SK-N-SH (cell line): ENCODE results near the gene TTC32. TPM values are rescaled to one million over a fixed set of nuclear protein-coding genes. Genes with fewer than 3 reads are reported as not detected.

Experiments
- CTCF ChIA-PET: fragments of 300-600, 350-600 bp; formaldehyde crosslinking; extraction: SDS; loops from one replicate; lab custom pipeline; 2021; lab: Yijun Ruan, JAX
- POLR2A ChIA-PET: fragments of 350-600 bp; sonication (Branson Sonifier 250); formaldehyde crosslinking; extraction: SDS; loops from one replicate; lab custom pipeline; 2020; ENCODE audit warnings: antibody characterized with exemption, inconsistent platforms; lab: Yijun Ruan, JAX
- DNase-seq: peaks from one replicate; pipeline ENCODE4 v3.0.0; 2012
- H2AFZ ChIP-seq: fragments of 200-600 bp; sonication (generic); 2 replicates; pipeline ENCODE4 v1.8.1; 2016; ENCODE audit warnings: antibody characterized with exemption, mild to moderate bottlenecking, low read depth
- H3F3A ChIP-seq: fragments of 200-600 bp; sonication (generic); replicated peaks from 2 replicates; pipeline ENCODE3; 2016; ENCODE audit warnings: antibody characterized with exemption, mild to moderate bottlenecking; ENCODE audit not compliant: insufficient read depth
- H3K27ac ChIP-seq, 2 experiments: fragments of 200-500 bp in 1 of 2; fragments of 200-600 bp in 1 of 2; sonication (Bioruptor generic) in 1 of 2; sonication (generic), shearing (Covaris generic) in 1 of 2; 2 replicates each; pipeline versions ENCODE4 v1.5.1 to v1.6.1; 2014 to 2016; ENCODE audit warnings: low read depth in 2 of 2, inconsistent platforms in 1 of 2, low read length in 1 of 2, mild to moderate bottlenecking in 1 of 2, mixed read lengths in 1 of 2
- H3K27me3 ChIP-seq: fragments of 200-600 bp; sonication (generic), shearing (Covaris generic); 2 replicates; pipeline ENCODE4 v1.6.1; 2016; ENCODE audit warnings: mixed run types; ENCODE audit not compliant: insufficient read depth
- H3K36me3 ChIP-seq, 2 experiments: fragments of 200-500 bp in 1 of 2; fragments of 200-600 bp in 1 of 2; sonication (Bioruptor generic) in 1 of 2; sonication (generic) in 1 of 2; replicated peaks in 1 of 2; 2 replicates each; pipeline versions ENCODE3 to v1.5.1; 2014 to 2016; ENCODE audit warnings: low read length in 1 of 2, mild to moderate bottlenecking in 1 of 2; ENCODE audit not compliant: insufficient read depth in 2 of 2, control insufficient read depth in 1 of 2
- H3K4me1 ChIP-seq, 2 experiments: fragments of 200-500 bp in 1 of 2; fragments of 200-600 bp in 1 of 2; sonication (Bioruptor generic) in 1 of 2; sonication (generic), shearing (Covaris generic) in 1 of 2; 2 replicates each; pipeline versions ENCODE4 v1.5.1 to v1.6.1; 2014 to 2016; ENCODE audit warnings: low read depth in 1 of 2, low read length in 1 of 2, mixed run types in 1 of 2; ENCODE audit not compliant: insufficient read depth in 2 of 2, control insufficient read depth in 1 of 2
- H3K4me2 ChIP-seq: fragments of 200-600 bp; sonication (generic), shearing (Covaris generic); 2 replicates; pipeline ENCODE4 v1.6.1; 2017; ENCODE audit warnings: mixed run types
- H3K4me3 ChIP-seq, 2 experiments: fragments of 200-500 bp in 1 of 2; fragments of 200-600 bp in 1 of 2; sonication (Bioruptor generic) in 1 of 2; sonication (generic), shearing (Covaris generic) in 1 of 2; 2 replicates each; pipeline versions ENCODE4 v1.5.1 to v1.8.1; 2014 to 2016; ENCODE audit warnings: low read depth in 2 of 2, inconsistent platforms in 1 of 2, low read length in 1 of 2, mild to moderate bottlenecking in 1 of 2, mixed read lengths in 1 of 2, moderate library complexity in 1 of 2
- H3K79me2 ChIP-seq: fragments of 200-600 bp; sonication (generic); 2 replicates; pipeline ENCODE4 v1.8.1; 2017; ENCODE audit warnings: mild to moderate bottlenecking; ENCODE audit not compliant: insufficient read depth
- H3K9ac ChIP-seq: fragments of 200-600 bp; sonication (generic); 2 replicates; pipeline ENCODE4 v1.6.1; 2017; ENCODE audit warnings: mixed run types
- H3K9me2 ChIP-seq: fragments of 200-600 bp; sonication (generic); 2 replicates; pipeline ENCODE4 v1.6.1; 2017; ENCODE audit warnings: mixed run types
- H3K9me3 ChIP-seq: fragments of 200-600 bp; sonication (generic); 2 replicates; pipeline ENCODE4 v1.6.1; 2017; ENCODE audit warnings: mixed run types, mild to moderate bottlenecking, moderate library complexity
- H4K20me1 ChIP-seq: fragments of 200-600 bp; sonication (generic); 2 replicates; pipeline ENCODE4 v1.6.1; 2017; ENCODE audit warnings: mild to moderate bottlenecking, mixed run types; ENCODE audit not compliant: insufficient read depth
- CHD2 ChIP-seq: fragments of 150-350 bp; IDR thresholded peaks from 2 replicates; pipeline ENCODE4 v1.6.1; 2018; ENCODE audit warnings: low read length; ENCODE audit not compliant: partially characterized antibody
- CTCF ChIP-seq: fragments of 200-600 bp; sonication (generic); IDR thresholded peaks from 2 replicates; pipeline ENCODE4 v1.6.1; 2017; ENCODE audit warnings: antibody characterized with exemption, mild to moderate bottlenecking, moderate library complexity
- FOSL2 ChIP-seq: IDR thresholded peaks from 2 replicates; pipeline ENCODE4 v1.4.0; 2012; ENCODE audit warnings: low read depth, mild to moderate bottlenecking, moderate library complexity, borderline replicate concordance
- GABPA ChIP-seq: IDR thresholded peaks from 2 replicates; pipeline ENCODE4 v1.4.0; 2012; ENCODE audit warnings: low read depth, mild to moderate bottlenecking
- JUND ChIP-seq: IDR thresholded peaks from 2 replicates; pipeline ENCODE4 v1.4.0; 2012
- MAX ChIP-seq: IDR thresholded peaks from 2 replicates; pipeline ENCODE4 v1.4.0; 2012; ENCODE audit warnings: low read depth
- MXI1 ChIP-seq: IDR thresholded peaks from 2 replicates; pipeline ENCODE4 v1.6.1; 2012; ENCODE audit warnings: mild to moderate bottlenecking, low read depth, low read length, improper control_type of control experiment
- NFIC ChIP-seq: IDR thresholded peaks from 2 replicates; pipeline ENCODE4 v1.4.0; 2012; ENCODE audit warnings: borderline replicate concordance
- RXRA ChIP-seq: IDR thresholded peaks from 2 replicates; pipeline ENCODE4 v1.4.0; 2012; ENCODE audit warnings: low read depth, mild to moderate bottlenecking, borderline replicate concordance
- SIN3A ChIP-seq: IDR thresholded peaks from 2 replicates; pipeline ENCODE4 v1.6.1; 2012; ENCODE audit warnings: low read depth, mild to moderate bottlenecking, low read length, moderate library complexity, borderline replicate concordance
- SMC3 ChIP-seq: IDR thresholded peaks from 2 replicates; pipeline ENCODE4 v1.6.1; 2012; ENCODE audit warnings: low read depth, low read length, improper control_type of control experiment
- TEAD4 ChIP-seq: IDR thresholded peaks from 2 replicates; pipeline ENCODE4 v1.4.0; 2012; ENCODE audit warnings: mild to moderate bottlenecking, borderline replicate concordance; ENCODE audit not compliant: insufficient read depth
- YY1 ChIP-seq: IDR thresholded peaks from 2 replicates; pipeline ENCODE4 v1.4.0; 2012; ENCODE audit warnings: low read depth, mild to moderate bottlenecking
- polyA plus RNA-seq, 3 experiments: library from polyadenylated mRNA; depleted of rRNA; stranded (reverse); fragments of >200 nt; gene quantifications; 2 replicates each; pipeline ENCODE4 v1.2.3, GENCODE V29; 2012

Gene TTC32
- polyA plus RNA-seq, 1 of the 3 experiments (the other 2 are of a cell fraction) = 9.1 TPM

- peak; percentile 86 for TF ChIP-seq MAX
- TF ChIP-seq MXI1 = peak; percentile 68; the same call in 1 of the 2 replicates
- TF ChIP-seq CTCF = no peak; the same call in 1 of the 2 replicates
- TF ChIP-seq TEAD4 = no peak
- TF ChIP-seq SIN3A = peak; percentile 97
- no peak for TF ChIP-seq JUND
- TF ChIP-seq RXRA = no peak
- no peak for TF ChIP-seq GABPA
- TF ChIP-seq CHD2 = peak; percentile 98
- peak; percentile 67 for TF ChIP-seq YY1
- no peak; the same call in 1 of the 2 replicates for TF ChIP-seq FOSL2
- TF ChIP-seq, all 33 proteins: peak for 15
These were observed at the start of gene TTC32 (continued) for GRCh38 chr2:19901442-19902215.

GRCh38 chr2:19949071-19949470 lies 47.3 kb upstream of the TTC32 start:
- no peak overlapping the region; the same call in 1 of the 2 replicates for H3K4me2 ChIP-seq
- H4K20me1 ChIP-seq = no peaks in the 10 kb centered on the region
- H3K9me3 ChIP-seq = no peaks in the 10 kb centered on the region
- H3K36me3 ChIP-seq = peaks cover 58 to 92% of the 10 kb centered on the region in 2 experiments
- H3K79me2 ChIP-seq = no peaks in the 10 kb centered on the region
- no peak overlapping the region for H2AFZ ChIP-seq
- H3K9ac ChIP-seq = no peak overlapping the region
- peak overlapping the region in 1 of 2 experiments; percentile 41; a peak in 1 of 4 replicates for H3K27ac ChIP-seq
- DNase-seq = no peak
- no peaks in the 10 kb centered on the region for H3K27me3 ChIP-seq
- no peaks in the 10 kb centered on the region for H3K9me2 ChIP-seq
- ChIA-PET CTCF (interaction anchor here (1.2 kb wide), 1 partner anchor 149 kb away, joined by 3 read pairs; no protein-coding TSS in a partner anchor), POLR2A (no interaction called here)
- H3K4me3 ChIP-seq = no peak overlapping the region
- H3F3A ChIP-seq = peaks cover 9% of the 10 kb centered on the region
- H3K4me1 ChIP-seq = peaks cover 4 to 11% of the 10 kb centered on the region in 2 experiments; a peak in 2 of 4 replicates
- TF ChIP-seq NFIC (0 out of 2 replicates have a peak, but pooled peaks have one; percentile 16), SMC3 (no peak)
